ENCODE data around the gene MYH14. TPM values are rescaled to one million over a fixed set of nuclear protein-coding genes. Genes with fewer than 3 reads are reported as not detected.

MYH14 gene
- total RNA-seq, 5 donors from 2014 or later (not counting 1 experiment from before 2014, with no cell fraction given): 0.23 to 0.79 (median 0.70) TPM; not detected in 2

- ATAC-seq (replicated peaks in 1 of 4) (no peak), DNase-seq (no peak)
- no peak overlapping the region for H3K4me3 Mint-ChIP-seq
- peaks cover 0 to 7% (median 6%) of the 10 kb centered on the region in 3 donors for H3K9me3 Mint-ChIP-seq
- ChIA-PET POLR2A (no interaction called here), CTCF (no interaction called here)
- H3K4me3 ChIP-seq (ENCODE audit: control insufficient read depth in 1 of 2, extremely low read depth in 1 of 2, low read length in 1 of 2): no peak overlapping the region
- H3K27ac ChIP-seq (ENCODE audit: low read length): no peak overlapping the region
- peaks cover 2% of the 10 kb centered on the region for H3K36me3 Mint-ChIP-seq
- no peaks in the 10 kb centered on the region for H3K9me3 ChIP-seq
- peaks cover 0 to 22% of the 10 kb centered on the region in 2 experiments for H3K27me3 ChIP-seq (replicated peaks in 1 of 2; ENCODE audit: control insufficient read depth in 2 of 2, extremely low read depth in 1 of 2, insufficient read depth in 2 of 2, low read length in 1 of 2)
- no peaks in the 10 kb centered on the region for H3K36me3 ChIP-seq (ENCODE audit: control insufficient read depth in 2 of 2, extremely low read depth in 1 of 2, insufficient read depth in 1 of 2, low read length in 1 of 2)
- H3K4me1 ChIP-seq (ENCODE audit: control insufficient read depth in 1 of 2, extremely low read depth in 1 of 2, insufficient read depth in 2 of 2, low read length in 2 of 2): no peaks in the 10 kb centered on the region
- H3K27me3 Mint-ChIP-seq: peaks cover 9 to 37% of the 10 kb centered on the region in 2 donors
- no peaks in the 10 kb centered on the region for H3K4me1 Mint-ChIP-seq
- 95% methylated on average over 8 of the region's 10 CpGs for whole genome bisulfite sequencing (ENCODE audit: insufficient coverage)
- H3K27ac Mint-ChIP-seq: no peak overlapping the region
Measured at GRCh38 chr19:50248413-50248812, 45.0 kb downstream of the MYH14 start.

- no peaks in the 10 kb centered on the region for H3K9me3 ChIP-seq
- Mint-ChIP-seq H3K4me1 (no peaks in the 10 kb centered on the region), H3K9me3 (peaks cover 0 to 7% (median 6%) of the 10 kb centered on the region in 3 donors), H3K4me3 (no peak overlapping the region), H3K27me3 (peaks cover 9 to 35% of the 10 kb centered on the region in 2 donors), H3K27ac (no peak overlapping the region), H3K36me3 (peaks cover 2% of the 10 kb centered on the region)
- H3K4me3 ChIP-seq (ENCODE audit: control insufficient read depth in 1 of 2, extremely low read depth in 1 of 2, low read length in 1 of 2): no peak overlapping the region
- H3K36me3 ChIP-seq (ENCODE audit: control insufficient read depth in 2 of 2, extremely low read depth in 1 of 2, insufficient read depth in 1 of 2, low read length in 1 of 2): no peaks in the 10 kb centered on the region
- no peak overlapping the region for H3K27ac ChIP-seq (ENCODE audit: low read length)
- no peak for DNase-seq
- H3K27me3 ChIP-seq (replicated peaks in 1 of 2; ENCODE audit: control insufficient read depth in 2 of 2, extremely low read depth in 1 of 2, insufficient read depth in 2 of 2, low read length in 1 of 2): peaks cover 0 to 22% of the 10 kb centered on the region in 2 experiments
- 90% methylated on average over 17 of the region's 19 CpGs for WGBS (ENCODE audit: insufficient coverage)
- POLR2A ChIA-PET: no interaction called here
- no peaks in the 10 kb centered on the region for H3K4me1 ChIP-seq (ENCODE audit: control insufficient read depth in 1 of 2, extremely low read depth in 1 of 2, insufficient read depth in 2 of 2, low read length in 2 of 2)
- CTCF ChIA-PET: no interaction called here
- ATAC-seq (replicated peaks in 1 of 4): no peak
Measured at GRCh38 chr19:50248826-50249225, 45.4 kb downstream of the MYH14 start.

GRCh38 chr19:50249636-50250035 lies 46.2 kb downstream of the MYH14 start:
- no peak for ATAC-seq (replicated peaks in 1 of 4)
- H3K4me1 Mint-ChIP-seq: no peaks in the 10 kb centered on the region
- peaks cover 2% of the 10 kb centered on the region for H3K36me3 Mint-ChIP-seq
- Histone ChIP-seq H3K27me3 (replicated peaks in 1 of 2; ENCODE audit: control insufficient read depth in 2 of 2, extremely low read depth in 1 of 2, insufficient read depth in 2 of 2, low read length in 1 of 2) (peaks cover 0 to 24% of the 10 kb centered on the region in 2 experiments), H3K4me1 (ENCODE audit: control insufficient read depth in 1 of 2, extremely low read depth in 1 of 2, insufficient read depth in 2 of 2, low read length in 2 of 2) (no peaks in the 10 kb centered on the region), H3K36me3 (ENCODE audit: control insufficient read depth in 2 of 2, extremely low read depth in 1 of 2, insufficient read depth in 1 of 2, low read length in 1 of 2) (no peaks in the 10 kb centered on the region), H3K4me3 (ENCODE audit: control insufficient read depth in 1 of 2, extremely low read depth in 1 of 2, low read length in 1 of 2) (no peak overlapping the region), H3K27ac (ENCODE audit: low read length) (no peak overlapping the region), H3K9me3 (no peaks in the 10 kb centered on the region)
- H3K4me3 Mint-ChIP-seq: no peak overlapping the region
- H3K27ac Mint-ChIP-seq: no peak overlapping the region
- no peak for DNase-seq
- H3K27me3 Mint-ChIP-seq: peaks cover 9 to 34% of the 10 kb centered on the region in 2 donors
- WGBS (ENCODE audit: insufficient coverage): 64% methylated on average over 12 of the region's 16 CpGs
- peaks cover 3 to 7% (median 7%) of the 10 kb centered on the region in 3 donors for H3K9me3 Mint-ChIP-seq
- POLR2A ChIA-PET: no interaction called here
- CTCF ChIA-PET: no interaction called here

GRCh38 chr19:50250450-50251136 lies 47.2 kb downstream of the MYH14 start:
- no peak for ATAC-seq (replicated peaks in 1 of 4)
- H3K27ac ChIP-seq (ENCODE audit: low read length): no peak overlapping the region
- POLR2A ChIA-PET: no interaction called here
- H3K4me3 ChIP-seq (ENCODE audit: control insufficient read depth in 1 of 2, extremely low read depth in 1 of 2, low read length in 1 of 2): no peak overlapping the region
- no peak for DNase-seq
- H3K27me3 ChIP-seq (replicated peaks in 1 of 2; ENCODE audit: control insufficient read depth in 2 of 2, extremely low read depth in 1 of 2, insufficient read depth in 2 of 2, low read length in 1 of 2): peaks cover 0 to 27% of the 10 kb centered on the region in 2 experiments
- no peaks in the 10 kb centered on the region for H3K36me3 ChIP-seq (ENCODE audit: control insufficient read depth in 2 of 2, extremely low read depth in 1 of 2, insufficient read depth in 1 of 2, low read length in 1 of 2)
- 77% methylated on average over 7 of the region's 15 CpGs for WGBS (ENCODE audit: insufficient coverage)
- no peak overlapping the region for H3K27ac Mint-ChIP-seq
- peaks cover 6% of the 10 kb centered on the region for H3K36me3 Mint-ChIP-seq
- peaks cover 7 to 8% (median 7%) of the 10 kb centered on the region in 3 donors for H3K9me3 Mint-ChIP-seq
- H3K4me3 Mint-ChIP-seq: no peak overlapping the region
- H3K4me1 ChIP-seq (ENCODE audit: control insufficient read depth in 1 of 2, extremely low read depth in 1 of 2, insufficient read depth in 2 of 2, low read length in 2 of 2): no peaks in the 10 kb centered on the region
- CTCF ChIA-PET: no interaction called here
- H3K27me3 Mint-ChIP-seq: peaks cover 14 to 37% of the 10 kb centered on the region in 2 donors
- H3K4me1 Mint-ChIP-seq: no peaks in the 10 kb centered on the region
- H3K9me3 ChIP-seq: no peaks in the 10 kb centered on the region

- POLR2A ChIA-PET: no interaction called here
- Mint-ChIP-seq H3K9me3 (peaks cover 7 to 12% (median 8%) of the 10 kb centered on the region in 3 donors), H3K27ac (peak overlapping the region in 1 of 2 donors; percentile 8), H3K27me3 (peaks cover 19 to 44% of the 10 kb centered on the region in 2 donors), H3K4me3 (no peak overlapping the region), H3K36me3 (peaks cover 8% of the 10 kb centered on the region), H3K4me1 (no peaks in the 10 kb centered on the region)
- Histone ChIP-seq H3K27ac (ENCODE audit: low read length) (no peak overlapping the region), H3K27me3 (replicated peaks in 1 of 2; ENCODE audit: control insufficient read depth in 2 of 2, extremely low read depth in 1 of 2, insufficient read depth in 2 of 2, low read length in 1 of 2) (peaks cover 0 to 31% of the 10 kb centered on the region in 2 experiments), H3K9me3 (no peaks in the 10 kb centered on the region), H3K4me1 (ENCODE audit: control insufficient read depth in 1 of 2, extremely low read depth in 1 of 2, insufficient read depth in 2 of 2, low read length in 2 of 2) (no peaks in the 10 kb centered on the region), H3K4me3 (ENCODE audit: control insufficient read depth in 1 of 2, extremely low read depth in 1 of 2, low read length in 1 of 2) (no peak overlapping the region), H3K36me3 (ENCODE audit: control insufficient read depth in 2 of 2, extremely low read depth in 1 of 2, insufficient read depth in 1 of 2, low read length in 1 of 2) (no peaks in the 10 kb centered on the region)
- DNase-seq (peak in 9 of 35 experiments; percentile 1 to 48 (median 13)), ATAC-seq (replicated peaks in 1 of 4) (no peak)
- CTCF ChIA-PET: interaction anchor here in 1 of 2 donors (0.6 kb wide), 1 partner anchor 679 kb away, joined by 7 read pairs; no protein-coding TSS in a partner anchor
- WGBS (ENCODE audit: insufficient coverage): 87% methylated on average over 21 of the region's 23 CpGs
Measured at GRCh38 chr19:50252111-50252886, 48.9 kb downstream of the MYH14 start.

- DNase-seq (no peak), ATAC-seq (replicated peaks in 1 of 4) (no peak)
- CTCF ChIA-PET: no interaction called here
- Histone ChIP-seq H3K4me1 (ENCODE audit: control insufficient read depth in 1 of 2, extremely low read depth in 1 of 2, insufficient read depth in 2 of 2, low read length in 2 of 2) (no peaks in the 10 kb centered on the region), H3K27ac (ENCODE audit: low read length) (no peak overlapping the region), H3K36me3 (ENCODE audit: control insufficient read depth in 2 of 2, extremely low read depth in 1 of 2, insufficient read depth in 1 of 2, low read length in 1 of 2) (no peaks in the 10 kb centered on the region), H3K9me3 (no peaks in the 10 kb centered on the region), H3K4me3 (ENCODE audit: control insufficient read depth in 1 of 2, extremely low read depth in 1 of 2, low read length in 1 of 2) (no peak overlapping the region), H3K27me3 (replicated peaks in 1 of 2; ENCODE audit: control insufficient read depth in 2 of 2, extremely low read depth in 1 of 2, insufficient read depth in 2 of 2, low read length in 1 of 2) (peaks cover 0 to 36% of the 10 kb centered on the region in 2 experiments)
- Mint-ChIP-seq H3K36me3 (peaks cover 8% of the 10 kb centered on the region), H3K27ac (no peak overlapping the region), H3K4me1 (no peaks in the 10 kb centered on the region), H3K4me3 (no peak overlapping the region), H3K27me3 (peaks cover 22 to 48% of the 10 kb centered on the region in 2 donors), H3K9me3 (peaks cover 7 to 12% (median 8%) of the 10 kb centered on the region in 3 donors)
- WGBS (ENCODE audit: insufficient coverage): 100% methylated on average over 1 of the region's 5 CpGs
- POLR2A ChIA-PET: no interaction called here
Measured at GRCh38 chr19:50252887-50253268, 49.5 kb downstream of the MYH14 start.

All from T-cell (primary cell).